Hypothalamus (tissue), 51 donors: Measurements from ENCODE around the gene EPHA8.
A peak's percentile ranks its signal among the peaks of the same experiment; 100 is the strongest.

Source experiments
- DNase-seq, 51 donors: peaks; one replicate each; lab custom pipeline; 2025; lab: John Stamatoyannopoulos, UW

EPHA8 gene

GRCh38 chr1:22612671-22613571 is 49.6 kb downstream of the EPHA8 start:
- no peak for DNase-seq

- no peak for DNase-seq
Measured at GRCh38 chr1:22613572-22613918, 50.3 kb downstream of the EPHA8 start.

GRCh38 chr1:22613951-22614350 is 50.7 kb downstream of the EPHA8 start:
- no peak for DNase-seq

- no peak for DNase-seq
Measured at GRCh38 chr1:22615886-22616285, 52.6 kb downstream of the EPHA8 start.

- no peak for DNase-seq
Measured at GRCh38 chr1:22616571-22616970, 53.3 kb downstream of the EPHA8 start.

GRCh38 chr1:22618056-22618455 is 54.8 kb downstream of the EPHA8 start:
- DNase-seq = no peak

- no peak for DNase-seq
Measured at GRCh38 chr1:22619252-22619651, 56.0 kb downstream of the EPHA8 start.

GRCh38 chr1:22619798-22620197 is 56.5 kb downstream of the EPHA8 start:
- DNase-seq = no peak

- DNase-seq = no peak
Measured at GRCh38 chr1:22621761-22622160, 58.5 kb downstream of the EPHA8 start.

- DNase-seq = no peak
Measured at GRCh38 chr1:22625262-22625925, 62.1 kb downstream of the EPHA8 start.

GRCh38 chr1:22626237-22627157 is 63.2 kb downstream of the EPHA8 start:
- no peak for DNase-seq

GRCh38 chr1:22627331-22627730 is 64.0 kb downstream of the EPHA8 start:
- DNase-seq = no peak

- DNase-seq = no peak
Measured at GRCh38 chr1:22628698-22629444, 65.6 kb downstream of the EPHA8 start.

- no peak for DNase-seq
Measured at GRCh38 chr1:22629886-22630285, 66.6 kb downstream of the EPHA8 start.

- no peak for DNase-seq
Measured at GRCh38 chr1:22633697-22634463, 70.6 kb downstream of the EPHA8 start.

- DNase-seq = no peak
Measured at GRCh38 chr1:22635436-22635835, 72.1 kb downstream of the EPHA8 start.

GRCh38 chr1:22636353-22636752 is 73.1 kb downstream of the EPHA8 start, which contains the start of gene C1QA:
Gene C1QA, plus strand, starts transcription at chr1:22636628. Its CDS starts 989 bp downstream, at chr1:22637617.
- DNase-seq = peak in 35 of 51 donors; percentile 2 to 53 (median 22)

- no peak for DNase-seq
Measured at GRCh38 chr1:22636927-22637326, 73.6 kb downstream of the EPHA8 start.

GRCh38 chr1:22637907-22638445 is 74.7 kb downstream of the EPHA8 start:
- DNase-seq = no peak
